IPS DF 6.9 (cell line): Measurements from ENCODE around the gene AEBP2.

Source experiments
- DNase-seq: peaks from one replicate; pipeline ENCODE4 v3.0.0-alpha.2; 2013; ENCODE audit warnings: low read depth, low spot score
- H3K27ac ChIP-seq: one replicate; pipeline ENCODE4 v1.5.1; 2013; ENCODE audit warnings: low read length, control low read depth
- H3K27me3 ChIP-seq: 2 replicates; pipeline ENCODE4 v1.6.1; 2013; ENCODE audit warnings: mild to moderate bottlenecking, low read length; ENCODE audit not compliant: control insufficient read depth, insufficient read depth
- H3K36me3 ChIP-seq: 2 replicates; pipeline ENCODE4 v1.6.1; 2013; ENCODE audit warnings: low read length; ENCODE audit not compliant: control insufficient read depth, insufficient read depth
- H3K4me1 ChIP-seq: 2 replicates; pipeline ENCODE4 v1.6.1; 2013; ENCODE audit warnings: low read length; ENCODE audit not compliant: control insufficient read depth, insufficient read depth
- H3K4me3 ChIP-seq: 2 replicates; pipeline ENCODE4 v1.5.1; 2013; ENCODE audit warnings: mild to moderate bottlenecking, low read length
- H3K9me3 ChIP-seq: 2 replicates; pipeline ENCODE4 v1.6.1; 2013; ENCODE audit warnings: low read length, inconsistent platforms; ENCODE audit not compliant: control insufficient read depth, insufficient read depth
- WGBS: extraction: QIAGEN DNeasy Blood & Tissue Kit; methylation state at CpG from one replicate; pipeline ENCODE4 v1.1.7; 2013; ENCODE audit warnings: mixed read lengths, missing lambda C conversion rate; ENCODE audit not compliant: insufficient read length, insufficient coverage; 5-methylcytosine and 5-hydroxymethylcytosine counted together

AEBP2 gene

GRCh38 chr12:19482551-19483109, 43.3 kb downstream of the AEBP2 start:
- DNase-seq: no peak
- no peaks in the 10 kb centered on the region for H3K9me3 ChIP-seq
- no peaks in the 10 kb centered on the region for H3K27me3 ChIP-seq
- peaks cover 6% of the 10 kb centered on the region; the same call in 1 of the 2 replicates for H3K4me1 ChIP-seq
- H3K27ac ChIP-seq: no peak overlapping the region
- no peaks in the 10 kb centered on the region for H3K36me3 ChIP-seq
- H3K4me3 ChIP-seq: no peak overlapping the region
- no CpG with 5 or more reads among the region's 9 CpGs for WGBS

- peaks cover 6% of the 10 kb centered on the region; the same call in 1 of the 2 replicates for H3K4me1 ChIP-seq
- no peaks in the 10 kb centered on the region for H3K27me3 ChIP-seq
- H3K4me3 ChIP-seq: no peak overlapping the region
- no CpG with 5 or more reads among the region's 4 CpGs for WGBS
- no peak overlapping the region for H3K27ac ChIP-seq
- no peak for DNase-seq
- H3K9me3 ChIP-seq: no peaks in the 10 kb centered on the region
- H3K36me3 ChIP-seq: no peaks in the 10 kb centered on the region
Observed at GRCh38 chr12:19483727-19484126, 44.4 kb downstream of the AEBP2 start.

GRCh38 chr12:19484738-19485137, 45.4 kb downstream of the AEBP2 start:
- peaks cover 6% of the 10 kb centered on the region; the same call in 1 of the 2 replicates for H3K4me1 ChIP-seq
- H3K27ac ChIP-seq: no peak overlapping the region
- H3K36me3 ChIP-seq: no peaks in the 10 kb centered on the region
- no peaks in the 10 kb centered on the region for H3K27me3 ChIP-seq
- no peak overlapping the region for H3K4me3 ChIP-seq
- 100% methylated on average over 1 of the region's 3 CpGs for WGBS
- no peaks in the 10 kb centered on the region for H3K9me3 ChIP-seq
- no peak for DNase-seq

- H3K27ac ChIP-seq: no peak overlapping the region
- WGBS: no CpG with 5 or more reads among the region's 6 CpGs
- H3K9me3 ChIP-seq: no peaks in the 10 kb centered on the region
- no peak overlapping the region for H3K4me3 ChIP-seq
- H3K27me3 ChIP-seq: no peaks in the 10 kb centered on the region
- no peak for DNase-seq
- no peaks in the 10 kb centered on the region for H3K36me3 ChIP-seq
- H3K4me1 ChIP-seq: peaks cover 6% of the 10 kb centered on the region; the same call in 1 of the 2 replicates
Observed at GRCh38 chr12:19485240-19485639, 45.9 kb downstream of the AEBP2 start.

- Histone ChIP-seq H3K4me1 (0 out of 2 replicates have a peak, but pooled peaks cover 1% of the 10 kb centered on the region), H3K27me3 (no peaks in the 10 kb centered on the region), H3K36me3 (no peaks in the 10 kb centered on the region; the same call in 1 of the 2 replicates), H3K27ac (no peak overlapping the region), H3K9me3 (no peaks in the 10 kb centered on the region), H3K4me3 (no peak overlapping the region)
- no peak for DNase-seq
- WGBS: no CpG with 5 or more reads among the region's 4 CpGs
Observed at GRCh38 chr12:19489168-19489567, 49.9 kb downstream of the AEBP2 start.

GRCh38 chr12:19490908-19491307, 51.6 kb downstream of the AEBP2 start:
- no peak overlapping the region for H3K27ac ChIP-seq
- no CpG with 5 or more reads among the region's 3 CpGs for WGBS
- H3K4me3 ChIP-seq: no peak overlapping the region
- H3K9me3 ChIP-seq: no peaks in the 10 kb centered on the region
- 0 out of 2 replicates have a peak, but pooled peaks cover 1% of the 10 kb centered on the region for H3K4me1 ChIP-seq
- no peaks in the 10 kb centered on the region for H3K27me3 ChIP-seq
- peaks cover 3% of the 10 kb centered on the region; the same call in 1 of the 2 replicates for H3K36me3 ChIP-seq
- no peak for DNase-seq

- no peak for DNase-seq
- Histone ChIP-seq H3K4me1 (0 out of 2 replicates have a peak, but pooled peaks cover 1% of the 10 kb centered on the region), H3K36me3 (peaks cover 3% of the 10 kb centered on the region; the same call in 1 of the 2 replicates), H3K27me3 (no peaks in the 10 kb centered on the region), H3K4me3 (no peak overlapping the region), H3K9me3 (no peaks in the 10 kb centered on the region), H3K27ac (no peak overlapping the region)
- no CpG with 5 or more reads among the region's 3 CpGs for WGBS
Observed at GRCh38 chr12:19491863-19492262, 52.6 kb downstream of the AEBP2 start.

GRCh38 chr12:19496219-19496878, 57.1 kb downstream of the AEBP2 start:
- Histone ChIP-seq H3K4me1 (peaks cover 1% of the 10 kb centered on the region; the same call in 1 of the 2 replicates), H3K36me3 (peaks cover 7% of the 10 kb centered on the region; the same call in 1 of the 2 replicates), H3K9me3 (no peaks in the 10 kb centered on the region), H3K27me3 (no peaks in the 10 kb centered on the region), H3K4me3 (no peak overlapping the region), H3K27ac (no peak overlapping the region)
- no peak for DNase-seq
- no CpG with 5 or more reads among the region's 5 CpGs for WGBS

- no CpG with 5 or more reads among the region's 2 CpGs for whole genome bisulfite sequencing
- H3K4me3 ChIP-seq: no peak overlapping the region
Observed at GRCh38 chr12:19498099-19498498, 58.8 kb downstream of the AEBP2 start.

GRCh38 chr12:19499030-19499429, 59.7 kb downstream of the AEBP2 start:
- H3K27me3 ChIP-seq: no peaks in the 10 kb centered on the region
- peaks cover 8% of the 10 kb centered on the region; the same call in 1 of the 2 replicates for H3K36me3 ChIP-seq
- H3K4me3 ChIP-seq: no peak overlapping the region
- DNase-seq: no peak
- H3K9me3 ChIP-seq: no peaks in the 10 kb centered on the region
- no peaks in the 10 kb centered on the region; the same call in 1 of the 2 replicates for H3K4me1 ChIP-seq
- whole genome bisulfite sequencing: no CpG with 5 or more reads among the region's 4 CpGs
- no peak overlapping the region for H3K27ac ChIP-seq

More at GRCh38 chr12:19498099-19498498, 58.8 kb downstream of the AEBP2 start:
- no peaks in the 10 kb centered on the region; the same call in 1 of the 2 replicates for H3K4me1 ChIP-seq
- peaks cover 7% of the 10 kb centered on the region; the same call in 1 of the 2 replicates for H3K36me3 ChIP-seq
- H3K27ac ChIP-seq: no peak overlapping the region
- no peaks in the 10 kb centered on the region for H3K27me3 ChIP-seq
- H3K9me3 ChIP-seq: no peaks in the 10 kb centered on the region
- DNase-seq: no peak
